Esophagus squamous epithelium (tissue), 5 donors: ENCODE results near the gene CASKIN1. TPM values are rescaled to one million over a fixed set of nuclear protein-coding genes. Genes with fewer than 3 reads are reported as not detected.

Experiments used
- DNase-seq: peaks from one replicate; lab custom pipeline; 2025; lab: John Stamatoyannopoulos, UW
- H3K27ac ChIP-seq, 4 donors: fragments of 200-600 bp; sonication (generic); one replicate each; pipeline ENCODE4 v1.5.1; 2016 to 2019; ENCODE audit warnings: mild to moderate bottlenecking in 1 of 4
- H3K27me3 ChIP-seq, 4 donors: fragments of 200-600 bp; sonication (generic); 1 replicate in 3 of 4; 2 replicates in 1 of 4; pipeline versions ENCODE4 v1.5.1 to v1.6.0; 2017 to 2021; ENCODE audit warnings: antibody characterized with exemption in 1 of 4
- H3K36me3 ChIP-seq, 3 donors: fragments of 200-600 bp; sonication (generic); one replicate each; pipeline ENCODE4 v1.5.1; 2016 to 2019
- H3K4me1 ChIP-seq, 3 donors: fragments of 200-600 bp; sonication (generic); one replicate each; pipeline ENCODE4 v1.5.1; 2017 to 2019
- H3K4me3 ChIP-seq, 4 donors: fragments of 200-600 bp; sonication (generic); 1 replicate in 3 of 4; 2 replicates in 1 of 4; pipeline ENCODE4 v1.5.1; 2016 to 2019; ENCODE audit warnings: mild to moderate bottlenecking in 2 of 4, moderate library complexity in 1 of 4
- H3K9me3 ChIP-seq, 3 donors: fragments of 200-600 bp; sonication (generic); one replicate each; pipeline ENCODE4 v1.5.1; 2016 to 2019
- CTCF ChIP-seq, 6 experiments: fragments of 450-650 bp in 4 of 6; fragments of 200-600 bp in 2 of 6; sonication (generic) in 2 of 6; IDR thresholded peaks; one replicate each; pipeline ENCODE4 v1.5.1; 2016 to 2019; ENCODE audit warnings: antibody characterized with exemption in 6 of 6, mild to moderate bottlenecking in 4 of 6, moderate library complexity in 4 of 6
- POLR2A ChIP-seq, 4 donors: fragments of 450-650 bp; IDR thresholded peaks; one replicate each; pipeline ENCODE4 v1.6.1; 2017; ENCODE audit warnings: antibody characterized with exemption in 4 of 4, mild to moderate bottlenecking in 4 of 4, moderate library complexity in 3 of 4
- whole genome bisulfite sequencing, 2 donors: methylation state at CpG; one replicate each; pipeline ENCODE4 v1.1.5; 2018; 5-methylcytosine and 5-hydroxymethylcytosine counted together
- intact Hi-C: fragments of 100-400 bp; cut with DNase I; formaldehyde crosslinking; loops from one replicate; pipeline ENCODE4 v1.15.0; 2022
- total RNA-seq, 4 donors: library from RNA; depleted of rRNA; stranded (reverse); fragments of >200 nt; gene quantifications; one replicate each; pipeline ENCODE4 v1.1.0, GENCODE V29; 2016
- donor health status: DM: yes; HTN: yes; CAD: no.

The CASKIN1 gene
- total RNA-seq, 4 donors from 2014 or later: 0.04 to 0.38 TPM; not detected in 2

GRCh38 chr16:2191446-2191706 is 5.0 kb downstream of the CASKIN1 start:
- Histone ChIP-seq H3K4me1 (peaks cover 15 to 37% (median 15%) of the 10 kb centered on the region in 3 donors), H3K27me3 (peaks cover 10 to 38% (median 15%) of the 10 kb centered on the region in 4 donors), H3K4me3 (no peak overlapping the region), H3K9me3 (no peaks in the 10 kb centered on the region), H3K27ac (no peak overlapping the region), H3K36me3 (no peaks in the 10 kb centered on the region)
- TF ChIP-seq POLR2A (IDR thresholded peaks at IDR 0.05): no peak
- TF ChIP-seq CTCF (IDR thresholded peaks at IDR 0.05): no peak
- intact Hi-C loops: no loop called here
- 57 to 62% methylated on average over 3 to 11 of the region's 11 CpGs for WGBS, 2 donors
- DNase-seq: no peak

- H3K4me1 ChIP-seq: peaks cover 11 to 33% (median 14%) of the 10 kb centered on the region in 3 donors
- WGBS, 2 donors: 20 to 57% methylated on average over 1 to 6 of the region's 25 CpGs
- DNase-seq: no peak
- H3K9me3 ChIP-seq: no peaks in the 10 kb centered on the region
- no peaks in the 10 kb centered on the region for H3K36me3 ChIP-seq
- no peak overlapping the region for H3K27ac ChIP-seq
- H3K4me3 ChIP-seq: no peak overlapping the region
- intact Hi-C loops: no loop called here
- TF ChIP-seq POLR2A (IDR thresholded peaks at IDR 0.05): no peak
- TF ChIP-seq CTCF (IDR thresholded peaks at IDR 0.05): no peak
- H3K27me3 ChIP-seq: peaks cover 7 to 34% (median 14%) of the 10 kb centered on the region in 4 donors
Measured at GRCh38 chr16:2190659-2191445, 5.6 kb downstream of the CASKIN1 start.

GRCh38 chr16:2190002-2190658 is 6.3 kb downstream of the CASKIN1 start:
- WGBS, 2 donors: 40% methylated on average over 1 of the region's 24 CpGs; no CpG with 5 or more reads in 1 of the 2 donors
- no peak for DNase-seq

GRCh38 chr16:2189252-2189893 is 7.0 kb downstream of the CASKIN1 start:
- DNase-seq: no peak
- H3K27me3 ChIP-seq: peaks cover 0 to 19% (median under 1%) of the 10 kb centered on the region in 4 donors
- WGBS, 2 donors: 83 to 86% methylated on average over 3 to 7 of the region's 25 CpGs
- intact Hi-C loops: no loop called here
- H3K9me3 ChIP-seq: no peaks in the 10 kb centered on the region
- no peaks in the 10 kb centered on the region for H3K36me3 ChIP-seq
- no peak overlapping the region for H3K27ac ChIP-seq
- no peak overlapping the region for H3K4me3 ChIP-seq
- TF ChIP-seq POLR2A (IDR thresholded peaks at IDR 0.05): no peak
- no peak for TF ChIP-seq CTCF (IDR thresholded peaks at IDR 0.05)
- peaks cover 0 to 18% (median 0%) of the 10 kb centered on the region in 3 donors for H3K4me1 ChIP-seq

More at GRCh38 chr16:2190002-2190658, 6.3 kb downstream of the CASKIN1 start:
- intact Hi-C loops: no loop called here
- Histone ChIP-seq H3K4me1 (peaks cover 3 to 25% (median 6%) of the 10 kb centered on the region in 3 donors), H3K27me3 (peaks cover 0 to 27% (median 7%) of the 10 kb centered on the region in 4 donors), H3K9me3 (no peaks in the 10 kb centered on the region), H3K27ac (no peak overlapping the region), H3K4me3 (no peak overlapping the region), H3K36me3 (no peaks in the 10 kb centered on the region)
- TF ChIP-seq CTCF (IDR thresholded peaks at IDR 0.05): no peak
- no peak for TF ChIP-seq POLR2A (IDR thresholded peaks at IDR 0.05)

GRCh38 chr16:2188395-2188794 is 8.0 kb downstream of the CASKIN1 start:
- DNase-seq: no peak
- WGBS, 2 donors: 89 to 93% methylated on average over 2 of the region's 8 CpGs
- no peaks in the 10 kb centered on the region for H3K36me3 ChIP-seq
- no peak overlapping the region for H3K27ac ChIP-seq
- H3K4me3 ChIP-seq: no peak overlapping the region
- peaks cover 0 to 9% (median 0%) of the 10 kb centered on the region in 4 donors for H3K27me3 ChIP-seq
- TF ChIP-seq POLR2A (IDR thresholded peaks at IDR 0.05): no peak
- no peak for TF ChIP-seq CTCF (IDR thresholded peaks at IDR 0.05)
- intact Hi-C loops: no loop called here
- H3K4me1 ChIP-seq: peaks cover 0 to 15% (median 0%) of the 10 kb centered on the region in 3 donors
- no peaks in the 10 kb centered on the region for H3K9me3 ChIP-seq
